ENCODE measurements around the gene UBE2J1.

DNA sequence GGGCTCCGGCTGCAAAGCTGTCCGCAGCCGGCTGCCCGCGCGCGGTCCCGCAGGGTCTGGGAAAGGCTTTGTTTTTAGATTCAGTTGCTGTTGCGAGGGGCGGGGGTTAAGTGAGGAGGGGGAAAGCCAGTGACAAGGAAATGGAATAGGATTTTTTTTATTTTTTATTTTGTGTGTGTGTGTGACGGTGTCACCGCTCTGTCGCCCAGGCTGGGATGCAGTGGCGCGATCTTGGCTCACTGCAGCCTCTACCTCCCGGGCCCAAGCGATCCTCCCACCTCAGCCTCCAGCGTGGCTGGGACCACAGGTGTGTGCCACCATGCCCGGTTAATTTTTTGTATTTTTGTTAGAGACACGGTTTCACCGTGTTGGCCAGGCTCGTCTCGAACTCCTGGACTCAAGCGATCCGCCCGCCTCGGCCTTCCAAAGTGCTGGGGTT is 615 bp upstream of the UBE2J1 start:
- no peak for TF ChIP-seq EZH2 (IDR thresholded peaks at IDR 0.05; ENCODE audit: low read length)
- TF ChIP-seq, protein P1, sequence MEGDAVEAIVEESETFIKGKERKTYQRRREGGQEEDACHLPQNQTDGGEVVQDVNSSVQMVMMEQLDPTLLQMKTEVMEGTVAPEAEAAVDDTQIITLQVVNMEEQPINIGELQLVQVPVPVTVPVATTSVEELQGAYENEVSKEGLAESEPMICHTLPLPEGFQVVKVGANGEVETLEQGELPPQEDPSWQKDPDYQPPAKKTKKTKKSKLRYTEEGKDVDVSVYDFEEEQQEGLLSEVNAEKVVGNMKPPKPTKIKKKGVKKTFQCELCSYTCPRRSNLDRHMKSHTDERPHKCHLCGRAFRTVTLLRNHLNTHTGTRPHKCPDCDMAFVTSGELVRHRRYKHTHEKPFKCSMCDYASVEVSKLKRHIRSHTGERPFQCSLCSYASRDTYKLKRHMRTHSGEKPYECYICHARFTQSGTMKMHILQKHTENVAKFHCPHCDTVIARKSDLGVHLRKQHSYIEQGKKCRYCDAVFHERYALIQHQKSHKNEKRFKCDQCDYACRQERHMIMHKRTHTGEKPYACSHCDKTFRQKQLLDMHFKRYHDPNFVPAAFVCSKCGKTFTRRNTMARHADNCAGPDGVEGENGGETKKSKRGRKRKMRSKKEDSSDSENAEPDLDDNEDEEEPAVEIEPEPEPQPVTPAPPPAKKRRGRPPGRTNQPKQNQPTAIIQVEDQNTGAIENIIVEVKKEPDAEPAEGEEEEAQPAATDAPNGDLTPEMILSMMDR (optimal IDR thresholded peaks at IDR 0.05 in 1 of 3, IDR thresholded peaks at IDR 0.05 in 1 of 3, conservative IDR thresholded peaks at IDR 0.05 in 1 of 3; ENCODE audit: extremely low read depth in 1 of 3, insufficient read depth in 2 of 3, low read length in 3 of 3), result no peak
